Measurements from ENCODE around the gene ZNF566. TPM values are rescaled to one million over a fixed set of nuclear protein-coding genes. Genes with fewer than 3 reads are reported as not detected.

Gene ZNF566
- polyA plus RNA-seq, 1 donor (not counting 4 experiments of a cell fraction or from before 2014, with no cell fraction given): 3.9 TPM

DNA sequence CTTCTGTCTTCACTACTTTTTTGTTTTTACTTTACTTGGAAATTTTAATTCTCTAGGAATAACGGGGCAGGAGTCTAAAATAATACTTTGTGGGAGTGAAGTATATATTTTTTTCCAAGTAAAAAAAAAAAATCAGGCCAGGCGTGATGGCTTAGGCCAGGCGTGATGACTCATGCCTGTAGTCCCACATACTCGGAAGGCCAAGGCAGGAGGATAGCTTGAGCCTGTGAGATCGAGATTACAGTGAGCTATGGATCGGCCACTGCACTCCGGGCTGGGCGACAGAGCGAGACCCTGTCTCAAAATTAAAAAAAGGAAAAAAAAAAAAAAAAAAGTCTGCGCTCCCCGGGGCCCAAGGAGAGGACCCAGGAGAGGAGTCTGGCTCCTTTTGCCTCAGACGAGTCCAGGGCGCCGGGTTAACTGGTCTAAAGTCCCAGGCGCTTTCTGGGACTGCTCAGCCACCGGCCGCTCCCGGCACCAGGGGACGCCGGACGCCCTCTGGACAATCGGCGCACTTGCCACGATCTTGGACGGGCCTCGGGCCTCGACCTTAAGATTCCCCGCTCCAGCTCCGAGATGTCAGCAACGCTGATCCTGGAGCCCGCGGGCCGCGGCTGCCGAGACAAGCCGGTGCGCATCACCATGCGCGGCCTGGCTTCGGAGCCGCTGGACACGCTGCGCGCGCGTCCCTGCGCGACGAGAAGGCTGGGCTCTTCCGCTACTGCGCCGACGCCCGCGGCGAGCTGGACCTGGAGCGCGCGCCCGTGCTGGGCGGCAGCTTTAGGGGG lies 68.2 kb downstream of the ZNF566 start:
- H3K27me3 ChIP-seq (ENCODE audit: control insufficient read depth, extremely low read depth, insufficient read depth, low read length): peaks cover 7% of the 10 kb centered on the region
- H3K4me3 ChIP-seq (ENCODE audit: control insufficient read depth in 2 of 3, extremely low read depth in 1 of 3, insufficient read depth in 2 of 3, low read depth in 1 of 3, low read length in 3 of 3): peak overlapping the region in 2 of 3 experiments; percentile 8 to 27
- no peak for FAIRE-seq
- H2AFZ ChIP-seq (ENCODE audit: control insufficient read depth, low read length): peak overlapping the region; percentile 37
- no peaks in the 10 kb centered on the region for H3K36me3 ChIP-seq (ENCODE audit: control insufficient read depth in 2 of 2, extremely low read depth in 1 of 2, insufficient read depth in 2 of 2, low read length in 2 of 2)
- H3K4me2 ChIP-seq (ENCODE audit: control insufficient read depth, extremely low read depth, insufficient read depth, low read depth, low read length): peak overlapping the region; percentile 37
- peaks cover 11% of the 10 kb centered on the region for H3K79me2 ChIP-seq (ENCODE audit: control insufficient read depth, insufficient read depth, low read length)
- H3K4me1 ChIP-seq (ENCODE audit: control insufficient read depth, extremely low read depth, insufficient read depth, low read length): peaks cover 8% of the 10 kb centered on the region
- no peaks in the 10 kb centered on the region for H4K20me1 ChIP-seq (ENCODE audit: control insufficient read depth, extremely low read depth, insufficient read depth, low read length)
- H3K9ac ChIP-seq (ENCODE audit: control insufficient read depth, extremely low read depth, insufficient read depth, low read length): no peak overlapping the region
- H3K9me1 ChIP-seq (ENCODE audit: control insufficient read depth, extremely low read depth, insufficient read depth, low read length): no peaks in the 10 kb centered on the region
- no peak overlapping the region for H3K27ac ChIP-seq (ENCODE audit: control insufficient read depth, insufficient read depth, low read length)
- peaks cover 7% of the 10 kb centered on the region for H3K9me3 ChIP-seq (ENCODE audit: control insufficient read depth, low read depth, low read length)
- TF ChIP-seq, protein P1, sequence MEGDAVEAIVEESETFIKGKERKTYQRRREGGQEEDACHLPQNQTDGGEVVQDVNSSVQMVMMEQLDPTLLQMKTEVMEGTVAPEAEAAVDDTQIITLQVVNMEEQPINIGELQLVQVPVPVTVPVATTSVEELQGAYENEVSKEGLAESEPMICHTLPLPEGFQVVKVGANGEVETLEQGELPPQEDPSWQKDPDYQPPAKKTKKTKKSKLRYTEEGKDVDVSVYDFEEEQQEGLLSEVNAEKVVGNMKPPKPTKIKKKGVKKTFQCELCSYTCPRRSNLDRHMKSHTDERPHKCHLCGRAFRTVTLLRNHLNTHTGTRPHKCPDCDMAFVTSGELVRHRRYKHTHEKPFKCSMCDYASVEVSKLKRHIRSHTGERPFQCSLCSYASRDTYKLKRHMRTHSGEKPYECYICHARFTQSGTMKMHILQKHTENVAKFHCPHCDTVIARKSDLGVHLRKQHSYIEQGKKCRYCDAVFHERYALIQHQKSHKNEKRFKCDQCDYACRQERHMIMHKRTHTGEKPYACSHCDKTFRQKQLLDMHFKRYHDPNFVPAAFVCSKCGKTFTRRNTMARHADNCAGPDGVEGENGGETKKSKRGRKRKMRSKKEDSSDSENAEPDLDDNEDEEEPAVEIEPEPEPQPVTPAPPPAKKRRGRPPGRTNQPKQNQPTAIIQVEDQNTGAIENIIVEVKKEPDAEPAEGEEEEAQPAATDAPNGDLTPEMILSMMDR (optimal IDR thresholded peaks at IDR 0.05 in 1 of 3, IDR thresholded peaks at IDR 0.05 in 1 of 3, conservative IDR thresholded peaks at IDR 0.05 in 1 of 3; ENCODE audit: extremely low read depth in 1 of 3, insufficient read depth in 2 of 3, low read length in 3 of 3): no peak
- no peak for TF ChIP-seq EZH2 (IDR thresholded peaks at IDR 0.05; ENCODE audit: low read length)
- dilution Hi-C loops (cut with MboI; ENCODE audit: extremely low pct_ligation_motif_present, low sequenced_read_pairs): no loop called here
- no peak for DNase-seq (ENCODE audit: low read depth, low spot score)

DNA sequence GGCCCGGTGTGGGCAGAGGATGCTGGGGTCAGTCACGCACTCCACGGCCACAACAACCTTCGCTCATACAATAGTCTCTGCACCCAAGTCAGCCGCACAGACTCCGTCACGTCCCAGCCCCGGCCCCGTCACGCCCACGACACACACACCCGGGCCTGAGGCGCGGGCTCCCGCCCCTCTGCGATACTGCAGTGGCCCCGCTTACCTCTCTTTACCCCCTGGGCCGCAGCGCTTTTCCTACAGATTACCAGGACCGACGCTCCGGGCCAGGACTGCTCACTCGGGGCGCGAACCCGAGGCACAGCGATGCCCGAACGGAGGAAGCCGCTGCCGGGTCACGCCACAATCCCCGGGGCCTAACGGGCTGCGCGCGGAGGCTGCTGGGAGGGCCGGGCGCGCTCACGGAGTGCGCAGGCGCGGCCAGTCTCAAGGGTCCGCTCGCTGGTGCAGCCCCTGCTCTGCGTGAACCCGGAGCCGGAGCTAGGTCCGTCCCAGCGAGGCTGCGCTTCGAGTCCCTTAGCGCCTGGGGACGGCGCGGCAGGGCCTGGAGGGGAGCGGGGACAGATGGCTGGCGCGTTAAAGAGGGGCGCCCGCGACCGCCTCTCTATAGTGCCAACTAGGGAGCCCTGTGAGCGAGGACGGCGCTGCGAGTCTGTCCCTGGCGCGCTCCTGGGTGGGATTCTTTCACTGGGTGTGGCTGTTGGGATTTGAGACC lies 70.9 kb downstream of the ZNF566 start, which contains the start of gene ZFP82:
Gene ZFP82, minus strand, starts transcription at position 358 of the 715 bp plus-strand sequence. CDS start 8,855 bp downstream, outside the sequence.
- Histone ChIP-seq H3K79me2 (ENCODE audit: control insufficient read depth, insufficient read depth, low read length) (peaks cover 13% of the 10 kb centered on the region), H3K9ac (ENCODE audit: control insufficient read depth, extremely low read depth, insufficient read depth, low read length) (peak within 1 kb of the TSS; percentile 72), H3K9me1 (ENCODE audit: control insufficient read depth, extremely low read depth, insufficient read depth, low read length) (no peaks in the 10 kb centered on the region), H3K4me3 (ENCODE audit: control insufficient read depth in 2 of 3, extremely low read depth in 1 of 3, insufficient read depth in 2 of 3, low read depth in 1 of 3, low read length in 3 of 3) (peak within 1 kb of the TSS; percentile 52 to 79 (median 68)), H3K4me1 (ENCODE audit: control insufficient read depth, extremely low read depth, insufficient read depth, low read length) (peaks cover 8% of the 10 kb centered on the region), H3K9me3 (ENCODE audit: control insufficient read depth, low read depth, low read length) (peaks cover 7% of the 10 kb centered on the region), H3K27me3 (ENCODE audit: control insufficient read depth, extremely low read depth, insufficient read depth, low read length) (peaks cover 7% of the 10 kb centered on the region), H3K27ac (ENCODE audit: control insufficient read depth, insufficient read depth, low read length) (peak within 1 kb of the TSS; percentile 49), H3K36me3 (ENCODE audit: control insufficient read depth in 2 of 2, extremely low read depth in 1 of 2, insufficient read depth in 2 of 2, low read length in 2 of 2) (no peaks in the 10 kb centered on the region), H2AFZ (ENCODE audit: control insufficient read depth, low read length) (peak within 1 kb of the TSS; percentile 91), H3K4me2 (ENCODE audit: control insufficient read depth, extremely low read depth, insufficient read depth, low read depth, low read length) (peak within 1 kb of the TSS; percentile 72), H4K20me1 (ENCODE audit: control insufficient read depth, extremely low read depth, insufficient read depth, low read length) (no peaks in the 10 kb centered on the region)
- FAIRE-seq (no peak), DNase-seq (ENCODE audit: low read depth, low spot score) (no peak)
- dilution Hi-C loops (cut with MboI; ENCODE audit: extremely low pct_ligation_motif_present, low sequenced_read_pairs): no loop called here
- TF ChIP-seq, protein P1 (optimal IDR thresholded peaks at IDR 0.05 in 1 of 3, IDR thresholded peaks at IDR 0.05 in 1 of 3, conservative IDR thresholded peaks at IDR 0.05 in 1 of 3; ENCODE audit: extremely low read depth in 1 of 3, insufficient read depth in 2 of 3, low read length in 3 of 3): no peak
- TF ChIP-seq EZH2 (IDR thresholded peaks at IDR 0.05; ENCODE audit: low read length): no peak

Data from keratinocyte (primary cell).